GM19452 (cell line): ENCODE data around the gene CYP4F8.
"Not testable (repeated sequence)": the region's sequence is repeated elsewhere in the genome, so short reads cannot be mapped to it uniquely, and the experiment has no call there.

ENCODE experiments used
- ATAC-seq: cut with Tn5 transposase; IDR thresholded peaks from one replicate; pipeline ENCODE4 v1.9.1; 2021; ENCODE audit not compliant: unreplicated experiment

Gene CYP4F8

GRCh38 chr19:15614507-15615379, at the start of gene CYP4F8:
Gene CYP4F8, plus strand, starts transcription at chr19:15615218. Its CDS starts 399 bp downstream, at chr19:15615617.
- ATAC-seq, result no peak

GRCh38 chr19:15570420-15570819, 44.6 kb upstream of the CYP4F8 start:
- no peak for ATAC-seq

- no peak for ATAC-seq
These were observed 39.6 kb upstream of the CYP4F8 start for GRCh38 chr19:15575406-15575805.

GRCh38 chr19:15576526-15577156, 38.4 kb upstream of the CYP4F8 start:
- no peak for ATAC-seq

- no peak for ATAC-seq
These were observed 37.7 kb upstream of the CYP4F8 start for GRCh38 chr19:15577184-15577771.

GRCh38 chr19:15583346-15583745, 31.7 kb upstream of the CYP4F8 start:
- ATAC-seq, result no peak

- no peak for ATAC-seq
These were observed 30.9 kb upstream of the CYP4F8 start for GRCh38 chr19:15584095-15584494.

GRCh38 chr19:15584541-15585115, 30.4 kb upstream of the CYP4F8 start:
- no peak for ATAC-seq

GRCh38 chr19:15587663-15588062, 27.4 kb upstream of the CYP4F8 start:
- ATAC-seq, result no peak

GRCh38 chr19:15588265-15588664, 26.8 kb upstream of the CYP4F8 start:
- no peak for ATAC-seq

- ATAC-seq, result no peak
These were observed 25.1 kb upstream of the CYP4F8 start for GRCh38 chr19:15589760-15590451.

- ATAC-seq, result no peak
These were observed 23.2 kb upstream of the CYP4F8 start for GRCh38 chr19:15591796-15592195.

GRCh38 chr19:15592506-15592905, 22.5 kb upstream of the CYP4F8 start:
- ATAC-seq, result not testable (repeated sequence)

- ATAC-seq, result not testable (repeated sequence)
These were observed 21.3 kb upstream of the CYP4F8 start for GRCh38 chr19:15593766-15594165.

- ATAC-seq, result no peak
These were observed 19.9 kb upstream of the CYP4F8 start for GRCh38 chr19:15595069-15595468.

GRCh38 chr19:15607978-15608925, 6.8 kb upstream of the CYP4F8 start:
- ATAC-seq, result not testable (repeated sequence)

GRCh38 chr19:15609261-15609660, 5.8 kb upstream of the CYP4F8 start:
- ATAC-seq, result no peak

- no peak for ATAC-seq
These were observed 2.7 kb upstream of the CYP4F8 start for GRCh38 chr19:15612342-15612741.

GRCh38 chr19:15613338-15613737, 1.7 kb upstream of the CYP4F8 start:
- ATAC-seq, result no peak

GRCh38 chr19:15615526-15615925, 508 bp downstream of the CYP4F8 start:
- ATAC-seq, result no peak
